DND-41 (cell line): ENCODE data around the gene PRRX2.

ENCODE experiments used
- CTCF ChIP-seq: IDR thresholded peaks from 2 replicates; pipeline ENCODE4 v1.5.1; 2012; ENCODE audit warnings: borderline replicate concordance, low read length, moderate library complexity, mild to moderate bottlenecking; ENCODE audit not compliant: poor library complexity, severe bottlenecking; ENCODE audit errors: extremely low read depth
- EZH2 ChIP-seq: IDR thresholded peaks from 3 replicates; pipeline ENCODE4 v1.6.1; 2012; ENCODE audit warnings: borderline replicate concordance, low read depth, mild to moderate bottlenecking, moderate library complexity, low read length, inconsistent platforms; ENCODE audit not compliant: severe bottlenecking

GRCh38 chr9:129694243-129694646 lies 28.8 kb downstream of the PRRX2 start:
- TF ChIP-seq CTCF: no peak
- no peak for TF ChIP-seq EZH2
